ENCODE data around the gene BSDC1.
"Not testable (repeated sequence)": the region's sequence is repeated elsewhere in the genome, so short reads cannot be mapped to it uniquely, and the experiment has no call there.

BSDC1 gene

DNA sequence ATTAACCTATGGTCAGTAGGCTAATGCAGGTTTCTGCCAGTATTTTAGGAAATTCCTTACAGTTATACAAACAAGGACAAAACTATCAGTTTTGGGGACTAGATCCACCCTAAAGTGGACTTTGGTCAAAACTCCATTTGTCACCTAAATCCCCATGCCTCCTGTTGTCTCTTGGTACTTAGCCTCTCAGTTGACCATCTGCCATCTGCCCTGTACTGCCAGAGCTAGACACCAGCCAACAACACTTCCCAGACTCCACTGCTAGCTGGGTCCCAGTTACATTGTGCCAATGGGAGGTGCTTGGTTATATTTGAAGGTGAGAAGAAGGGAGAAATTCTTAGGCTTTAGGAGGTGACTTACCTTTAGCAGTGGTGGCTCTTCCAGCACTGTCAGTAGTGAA is 17.0 kb upstream of the BSDC1 start:
- Histone ChIP-seq H3K4me3 (ENCODE audit: low read depth in 1 of 2, low read length in 2 of 2) (no peak overlapping the region), H3K4me1 (ENCODE audit: control insufficient read depth in 1 of 2, insufficient read depth in 2 of 2, low read length in 2 of 2) (no peaks in the 10 kb centered on the region), H3K9me3 (ENCODE audit: control insufficient read depth in 1 of 2, low read length in 2 of 2) (peaks cover 0 to 8% of the 10 kb centered on the region in 2 donors), H3K27ac (ENCODE audit: low read length) (no peak overlapping the region), H3K27me3 (ENCODE audit: low read depth, low read length) (no peaks in the 10 kb centered on the region), H3K36me3 (ENCODE audit: control insufficient read depth in 1 of 2, insufficient read depth in 2 of 2, low read length in 2 of 2) (no peaks in the 10 kb centered on the region)

DNA sequence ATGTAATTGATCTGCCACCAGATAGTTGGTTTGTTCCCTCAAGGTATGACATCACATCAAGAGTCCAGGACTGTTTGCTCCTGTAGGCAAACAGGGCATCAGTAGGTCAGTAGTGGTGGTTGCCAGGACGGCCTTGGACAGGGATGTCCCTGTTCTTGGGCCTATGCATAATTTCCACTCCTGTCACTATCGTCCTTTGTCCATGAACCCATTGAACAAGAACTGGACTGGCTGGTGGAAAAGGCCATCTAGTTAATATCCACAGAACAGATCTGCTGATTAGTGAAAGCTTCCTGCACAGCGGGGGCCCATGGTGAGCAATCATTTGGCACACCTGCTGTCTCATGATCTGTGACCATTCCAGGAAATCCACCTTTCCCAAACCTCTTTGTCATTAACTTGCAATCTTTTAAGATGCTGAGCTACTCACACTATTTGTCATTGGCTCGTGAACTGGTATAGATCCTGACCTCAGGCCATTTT is 12.4 kb upstream of the BSDC1 start:
- Histone ChIP-seq H3K9me3 (ENCODE audit: control insufficient read depth in 1 of 2, low read length in 2 of 2) (no peaks in the 10 kb centered on the region), H3K27ac (ENCODE audit: low read length) (no peak overlapping the region), H3K4me1 (ENCODE audit: control insufficient read depth in 1 of 2, insufficient read depth in 2 of 2, low read length in 2 of 2) (no peaks in the 10 kb centered on the region), H3K27me3 (ENCODE audit: low read depth, low read length) (no peaks in the 10 kb centered on the region), H3K4me3 (ENCODE audit: low read depth in 1 of 2, low read length in 2 of 2) (no peak overlapping the region), H3K36me3 (ENCODE audit: control insufficient read depth in 1 of 2, insufficient read depth in 2 of 2, low read length in 2 of 2) (no peaks in the 10 kb centered on the region)

DNA sequence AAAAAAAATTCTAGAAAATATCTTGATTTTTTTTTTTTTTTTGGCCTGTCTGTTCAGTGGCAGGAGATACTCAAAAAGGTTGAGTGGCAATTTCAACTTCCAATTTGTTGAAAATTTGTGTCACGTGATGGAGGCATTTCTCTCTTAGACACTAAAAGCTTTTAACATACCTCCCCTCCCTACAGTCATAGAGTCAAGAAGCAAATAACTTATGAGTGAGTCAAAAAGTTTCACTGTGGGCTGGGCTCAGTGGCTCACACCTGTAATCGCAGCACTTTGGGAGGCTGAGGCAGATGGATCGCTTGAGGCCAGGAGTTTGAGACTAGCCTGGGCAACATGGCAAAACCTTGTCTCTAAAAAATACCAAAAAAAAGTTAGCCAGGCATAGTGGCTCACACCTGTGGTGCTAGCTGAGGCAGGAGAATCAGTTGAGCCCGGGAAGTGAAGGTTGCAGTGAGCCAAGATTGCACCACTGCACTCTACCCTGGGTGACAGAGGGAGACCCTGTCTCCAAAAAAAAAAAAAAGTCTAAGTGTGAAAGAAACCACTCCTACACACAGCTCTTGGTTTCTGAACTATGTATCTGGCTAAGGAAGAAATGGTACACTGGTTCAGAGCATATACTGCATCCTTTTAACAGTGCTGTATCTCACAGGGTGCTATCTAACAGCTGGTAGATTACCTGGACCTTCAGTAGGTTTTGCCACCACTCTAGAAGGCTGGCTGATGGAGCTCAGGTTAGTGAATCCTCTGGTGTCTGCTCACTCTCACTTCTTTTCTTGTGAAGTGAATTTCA is 11.6 kb upstream of the BSDC1 start:
- Histone ChIP-seq H3K36me3 (ENCODE audit: control insufficient read depth in 1 of 2, insufficient read depth in 2 of 2, low read length in 2 of 2) (no peaks in the 10 kb centered on the region), H3K27ac (ENCODE audit: low read length) (no peak overlapping the region), H3K27me3 (ENCODE audit: low read depth, low read length) (no peaks in the 10 kb centered on the region), H3K4me1 (ENCODE audit: control insufficient read depth in 1 of 2, insufficient read depth in 2 of 2, low read length in 2 of 2) (peaks cover 0 to 4% of the 10 kb centered on the region in 2 donors), H3K9me3 (ENCODE audit: control insufficient read depth in 1 of 2, low read length in 2 of 2) (no peaks in the 10 kb centered on the region), H3K4me3 (ENCODE audit: low read depth in 1 of 2, low read length in 2 of 2) (no peak overlapping the region)

DNA sequence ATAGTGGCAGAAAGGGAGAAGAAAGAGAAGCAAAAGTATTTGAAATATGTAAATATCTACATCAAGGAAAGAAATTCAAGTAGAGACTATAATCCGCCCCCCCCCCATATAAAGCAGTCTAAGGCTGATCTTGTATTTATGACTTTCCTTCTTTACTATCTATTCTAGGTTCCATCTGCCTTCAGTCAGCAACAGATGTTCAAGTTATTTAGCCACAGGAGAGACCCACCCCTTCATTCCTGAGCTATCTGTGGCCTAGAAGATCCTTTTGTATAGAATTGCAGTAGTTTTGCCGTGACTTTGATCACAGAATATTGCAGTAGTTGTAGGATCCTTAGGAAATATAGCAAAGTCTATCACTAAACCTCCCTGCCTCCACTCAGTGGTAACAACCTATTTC is 10.7 kb upstream of the BSDC1 start:
- no peaks in the 10 kb centered on the region for H3K9me3 ChIP-seq (ENCODE audit: control insufficient read depth in 1 of 2, low read length in 2 of 2)
- H3K4me1 ChIP-seq (ENCODE audit: control insufficient read depth in 1 of 2, insufficient read depth in 2 of 2, low read length in 2 of 2) = peaks cover 0 to 4% of the 10 kb centered on the region in 2 donors
- no peak overlapping the region for H3K27ac ChIP-seq (ENCODE audit: low read length)
- no peak overlapping the region for H3K4me3 ChIP-seq (ENCODE audit: low read depth in 1 of 2, low read length in 2 of 2)
- H3K36me3 ChIP-seq (ENCODE audit: control insufficient read depth in 1 of 2, insufficient read depth in 2 of 2, low read length in 2 of 2) = no peaks in the 10 kb centered on the region
- H3K27me3 ChIP-seq (ENCODE audit: low read depth, low read length) = no peaks in the 10 kb centered on the region

DNA sequence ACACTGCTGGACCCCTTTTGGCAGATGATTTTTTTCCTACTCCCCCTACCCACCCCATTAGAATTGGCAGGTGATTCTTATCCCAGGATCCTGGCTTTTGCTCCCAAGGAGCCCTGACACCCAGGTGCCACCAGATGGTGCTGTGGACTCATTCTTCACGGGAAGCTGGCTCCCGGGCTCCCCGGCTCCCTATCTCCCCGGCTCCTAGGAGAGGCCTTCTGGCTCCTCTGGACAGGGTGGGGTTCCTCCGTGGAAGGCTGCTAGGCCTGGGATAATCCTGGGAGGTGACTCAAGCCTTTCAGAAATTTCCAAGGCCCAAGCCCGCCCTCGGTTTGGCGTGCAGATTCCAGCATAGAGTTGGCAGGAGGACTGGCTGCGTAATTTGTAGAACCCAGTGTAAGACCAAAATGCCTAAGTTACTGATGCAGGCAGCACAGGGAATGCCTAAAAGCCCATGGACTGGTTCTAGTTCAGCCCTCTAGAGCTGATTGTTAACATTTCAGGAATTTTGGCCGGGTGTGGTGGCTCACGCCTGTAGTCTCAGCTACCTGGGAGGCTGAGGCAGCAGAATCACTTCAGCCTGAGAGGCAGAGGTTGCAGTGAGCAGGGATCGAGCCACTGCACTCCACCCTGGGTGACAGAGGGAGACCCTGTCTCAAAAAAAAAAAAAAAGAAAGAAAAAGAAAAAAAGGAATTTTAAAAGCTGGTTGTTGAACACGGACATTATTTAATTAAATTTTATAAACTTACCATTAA is 6.8 kb upstream of the BSDC1 start:
- Histone ChIP-seq H3K4me3 (ENCODE audit: low read depth in 1 of 2, low read length in 2 of 2) (no peak overlapping the region), H3K9me3 (ENCODE audit: control insufficient read depth in 1 of 2, low read length in 2 of 2) (no peaks in the 10 kb centered on the region), H3K36me3 (ENCODE audit: control insufficient read depth in 1 of 2, insufficient read depth in 2 of 2, low read length in 2 of 2) (no peaks in the 10 kb centered on the region), H3K4me1 (ENCODE audit: control insufficient read depth in 1 of 2, insufficient read depth in 2 of 2, low read length in 2 of 2) (peaks cover 0 to 4% of the 10 kb centered on the region in 2 donors), H3K27me3 (ENCODE audit: low read depth, low read length) (no peaks in the 10 kb centered on the region), H3K27ac (ENCODE audit: low read length) (no peak overlapping the region)

DNA sequence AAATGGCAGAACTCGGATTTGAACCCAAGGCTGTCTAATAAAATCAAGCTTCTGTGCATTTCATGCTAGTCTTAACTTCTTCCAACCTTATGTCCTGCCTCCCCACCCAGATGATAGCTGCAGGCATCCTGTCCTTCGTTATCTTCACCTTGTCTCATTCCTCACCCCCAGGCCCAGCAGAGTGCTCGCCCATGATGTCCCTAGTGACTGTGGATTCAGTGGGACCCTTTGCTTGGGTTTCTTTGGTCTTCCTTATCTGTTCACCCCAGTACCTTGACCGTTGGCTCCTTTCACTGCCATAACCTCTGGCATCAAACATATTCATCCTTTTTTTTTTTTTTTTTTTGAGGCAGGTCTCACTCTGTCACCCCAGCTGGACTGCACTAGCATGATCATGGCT is 5.6 kb upstream of the BSDC1 start:
- H3K4me1 ChIP-seq (ENCODE audit: control insufficient read depth in 1 of 2, insufficient read depth in 2 of 2, low read length in 2 of 2) = peaks cover 0 to 4% of the 10 kb centered on the region in 2 donors
- H3K4me3 ChIP-seq (ENCODE audit: low read depth in 1 of 2, low read length in 2 of 2) = no peak overlapping the region
- H3K9me3 ChIP-seq (ENCODE audit: control insufficient read depth in 1 of 2, low read length in 2 of 2) = no peaks in the 10 kb centered on the region
- no peaks in the 10 kb centered on the region for H3K27me3 ChIP-seq (ENCODE audit: low read depth, low read length)
- no peak overlapping the region for H3K27ac ChIP-seq (ENCODE audit: low read length)
- no peaks in the 10 kb centered on the region for H3K36me3 ChIP-seq (ENCODE audit: control insufficient read depth in 1 of 2, insufficient read depth in 2 of 2, low read length in 2 of 2)

DNA sequence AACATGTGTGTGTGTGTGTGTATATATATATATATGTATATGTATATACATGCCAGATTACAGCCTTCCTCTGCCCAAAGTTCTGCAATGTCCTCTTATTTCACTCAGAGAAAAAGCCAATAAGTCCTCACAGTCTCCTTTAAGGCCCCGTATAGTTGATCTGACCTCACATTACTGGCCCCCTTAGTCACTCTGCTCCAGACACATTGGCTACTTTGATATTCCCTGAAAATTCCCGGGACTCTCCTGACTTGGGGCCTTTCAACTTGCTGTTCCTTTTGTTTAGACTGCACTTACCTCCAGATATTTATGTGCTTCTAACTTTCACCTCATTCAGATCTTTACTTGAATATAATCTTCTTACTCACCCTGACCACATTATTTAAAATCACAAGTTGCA is 4.2 kb upstream of the BSDC1 start:
- H3K9me3 ChIP-seq (ENCODE audit: control insufficient read depth in 1 of 2, low read length in 2 of 2) = no peaks in the 10 kb centered on the region
- no peak overlapping the region for H3K27ac ChIP-seq (ENCODE audit: low read length)
- peaks cover 0 to 5% of the 10 kb centered on the region in 2 donors for H3K36me3 ChIP-seq (ENCODE audit: control insufficient read depth in 1 of 2, insufficient read depth in 2 of 2, low read length in 2 of 2)
- H3K4me1 ChIP-seq (ENCODE audit: control insufficient read depth in 1 of 2, insufficient read depth in 2 of 2, low read length in 2 of 2) = peaks cover 3 to 9% of the 10 kb centered on the region in 2 donors
- H3K4me3 ChIP-seq (ENCODE audit: low read depth in 1 of 2, low read length in 2 of 2) = no peak overlapping the region
- H3K27me3 ChIP-seq (ENCODE audit: low read depth, low read length) = no peaks in the 10 kb centered on the region

DNA sequence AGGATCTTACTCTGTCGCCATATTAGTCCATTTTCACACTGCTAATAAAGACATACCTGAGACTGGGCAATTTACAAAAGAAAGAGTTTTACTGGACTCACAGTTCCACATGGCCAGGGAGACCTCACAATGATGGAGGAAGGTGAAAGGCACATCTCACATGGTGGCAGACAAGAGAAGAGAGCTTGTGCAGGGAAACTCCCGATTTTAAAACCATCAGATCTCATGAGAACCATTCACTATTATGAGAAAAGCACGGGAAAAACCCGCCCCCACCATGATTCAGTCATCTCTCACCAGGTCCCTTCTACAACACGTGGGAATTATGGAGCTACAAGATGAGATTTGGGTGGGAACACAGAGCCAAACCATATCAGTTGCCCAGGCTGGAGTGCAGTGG is 2.3 kb upstream of the BSDC1 start:
- not testable (repeated sequence) for H3K9me3 ChIP-seq (ENCODE audit: control insufficient read depth in 1 of 2, low read length in 2 of 2)
- H3K4me1 ChIP-seq (ENCODE audit: control insufficient read depth in 1 of 2, insufficient read depth in 2 of 2, low read length in 2 of 2) = peaks cover 8 to 25% of the 10 kb centered on the region in 2 donors

DNA sequence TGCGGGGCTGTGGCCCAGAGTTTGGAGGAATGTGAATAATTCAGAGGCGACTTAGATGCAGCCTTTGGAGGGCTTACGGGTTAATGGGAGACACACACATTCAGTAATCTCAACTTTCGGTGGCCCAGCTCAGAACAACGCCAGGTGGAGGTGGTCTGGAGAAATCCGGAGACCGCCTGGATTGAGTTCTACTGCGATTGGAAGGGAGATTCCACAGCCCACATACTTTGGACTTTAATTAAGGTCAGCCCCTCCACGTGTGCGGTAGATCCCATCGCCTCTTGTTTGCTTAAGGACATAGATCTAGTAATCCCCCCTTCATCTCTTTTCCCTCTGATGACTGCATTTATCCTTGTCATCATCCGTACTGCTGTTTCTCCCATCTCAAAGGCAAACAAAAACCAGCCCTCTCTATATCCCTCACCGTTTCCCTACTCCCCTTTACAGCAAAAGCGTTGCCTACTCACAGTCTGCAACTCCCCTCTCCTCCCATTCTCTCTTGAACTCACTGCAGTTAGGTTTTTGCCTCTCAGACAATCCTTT is 720 bp upstream of the BSDC1 start:
- peak overlapping the region; percentile 91 for H3K27ac ChIP-seq (ENCODE audit: low read length)
- peak overlapping the region; percentile 92 for H3K4me3 ChIP-seq (ENCODE audit: low read depth in 1 of 2, low read length in 2 of 2)
- peaks cover 8 to 21% of the 10 kb centered on the region in 2 donors for H3K4me1 ChIP-seq (ENCODE audit: control insufficient read depth in 1 of 2, insufficient read depth in 2 of 2, low read length in 2 of 2)
- H3K36me3 ChIP-seq (ENCODE audit: control insufficient read depth in 1 of 2, insufficient read depth in 2 of 2, low read length in 2 of 2) = peaks cover 9 to 17% of the 10 kb centered on the region in 2 donors
- no peaks in the 10 kb centered on the region for H3K9me3 ChIP-seq (ENCODE audit: control insufficient read depth in 1 of 2, low read length in 2 of 2)
- no peaks in the 10 kb centered on the region for H3K27me3 ChIP-seq (ENCODE audit: low read depth, low read length)

More for the DNA sequence above, 2.3 kb upstream of the BSDC1 start:
- not testable (repeated sequence) for H3K27me3 ChIP-seq (ENCODE audit: low read depth, low read length); H3K4me3 ChIP-seq (ENCODE audit: low read depth in 1 of 2, low read length in 2 of 2); H3K27ac ChIP-seq (ENCODE audit: low read length); H3K36me3 ChIP-seq (ENCODE audit: control insufficient read depth in 1 of 2, insufficient read depth in 2 of 2, low read length in 2 of 2)

DNA sequence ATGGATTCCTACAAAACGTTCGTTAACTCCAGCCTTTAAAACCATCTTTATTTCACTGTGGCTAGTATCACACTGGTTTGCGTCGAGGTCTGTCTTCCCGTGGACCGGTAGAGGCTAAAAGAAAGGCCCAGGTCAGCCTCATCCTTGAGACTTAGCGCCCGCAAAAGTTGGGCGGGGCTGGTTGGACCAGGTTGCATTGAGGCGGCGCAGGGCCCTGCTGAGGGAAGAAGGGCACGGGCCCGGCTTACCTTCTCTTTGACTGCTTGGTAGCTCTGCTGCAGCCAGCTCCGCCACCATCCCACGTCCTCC is 455 bp downstream of the BSDC1 start:
- H3K27me3 ChIP-seq (ENCODE audit: low read depth, low read length) = no peaks in the 10 kb centered on the region
- peak overlapping the region; percentile 92 for H3K4me3 ChIP-seq (ENCODE audit: low read depth in 1 of 2, low read length in 2 of 2)
- H3K9me3 ChIP-seq (ENCODE audit: control insufficient read depth in 1 of 2, low read length in 2 of 2) = no peaks in the 10 kb centered on the region
- H3K36me3 ChIP-seq (ENCODE audit: control insufficient read depth in 1 of 2, insufficient read depth in 2 of 2, low read length in 2 of 2) = peaks cover 16 to 23% of the 10 kb centered on the region in 2 donors
- H3K4me1 ChIP-seq (ENCODE audit: control insufficient read depth in 1 of 2, insufficient read depth in 2 of 2, low read length in 2 of 2) = peaks cover 8 to 21% of the 10 kb centered on the region in 2 donors
- H3K27ac ChIP-seq (ENCODE audit: low read length) = peak overlapping the region; percentile 91

DNA sequence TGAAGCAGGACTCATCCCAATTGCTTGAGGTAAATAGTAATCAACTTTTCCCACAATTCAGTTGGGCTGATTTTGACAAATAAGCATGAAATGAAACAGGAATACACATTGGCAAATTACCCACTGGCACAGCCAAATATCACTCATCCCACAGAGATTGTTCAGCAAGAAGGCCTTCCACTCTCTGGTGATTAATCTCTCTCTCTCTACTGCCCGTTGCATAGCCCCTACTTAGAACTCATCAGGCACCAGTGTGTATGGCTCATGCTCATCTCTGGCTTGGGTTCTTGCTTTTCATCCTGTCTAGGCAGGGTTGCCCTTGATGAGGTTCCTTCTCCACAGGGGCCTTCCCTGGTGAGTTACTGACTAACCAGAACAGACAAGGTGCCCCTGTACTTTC is 1.1 kb downstream of the BSDC1 start:
- Histone ChIP-seq H3K4me1 (ENCODE audit: control insufficient read depth in 1 of 2, insufficient read depth in 2 of 2, low read length in 2 of 2) (peaks cover 8 to 21% of the 10 kb centered on the region in 2 donors), H3K36me3 (ENCODE audit: control insufficient read depth in 1 of 2, insufficient read depth in 2 of 2, low read length in 2 of 2) (peaks cover 22 to 23% of the 10 kb centered on the region in 2 donors), H3K4me3 (ENCODE audit: low read depth in 1 of 2, low read length in 2 of 2) (peak overlapping the region; percentile 92), H3K27ac (ENCODE audit: low read length) (no peak overlapping the region), H3K9me3 (ENCODE audit: control insufficient read depth in 1 of 2, low read length in 2 of 2) (no peaks in the 10 kb centered on the region), H3K27me3 (ENCODE audit: low read depth, low read length) (no peaks in the 10 kb centered on the region)

All from muscle layer of duodenum (tissue), 2 donors.